Pancreas (tissue), 10 donors: ENCODE measurements around the gene ZNF831. TPM values are rescaled to one million over a fixed set of nuclear protein-coding genes. Genes with fewer than 3 reads are reported as not detected.

Source experiments
- ATAC-seq, 4 donors: fragments of 200-7000 bp; cut with Tn5 transposase; one replicate each; pipeline versions ENCODE4 v1.8.0 to v1.9.1; 2020; ENCODE audit warnings: mild to moderate bottlenecking in 4 of 4, moderate library complexity in 4 of 4
- DNase-seq, 6 donors: peaks; one replicate each; pipeline ENCODE4 v3.0.0-alpha.2; 2020
- FAIRE-seq: peaks from 2 replicates; lab custom pipeline; 2012; peaks lifted over from hg19 to GRCh38; lab: Jason Lieb, UNC
- H3K27ac ChIP-seq, 4 donors: fragments of 200-600 bp; sonication (generic); 1 replicate in 3 of 4; 2 replicates in 1 of 4; pipeline versions ENCODE4 v1.5.0 to v1.8.0; 2020
- H3K27me3 ChIP-seq, 4 donors: fragments of 200-600 bp; one replicate each; pipeline ENCODE4 v1.8.0; 2021
- H3K36me3 ChIP-seq, 3 donors: fragments of 200-600 bp; sonication (generic) in 1 of 3; one replicate each; pipeline versions ENCODE4 v1.5.0 to v1.8.0; 2020 to 2021
- H3K4me1 ChIP-seq, 3 donors: fragments of 200-600 bp; one replicate each; pipeline ENCODE4 v1.8.0; 2021
- H3K4me3 ChIP-seq, 4 donors: fragments of 200-600 bp; sonication (generic) in 2 of 4; one replicate each; pipeline versions ENCODE4 v1.5.0 to v1.8.0; 2020 to 2021
- H3K9me3 ChIP-seq, 4 donors: fragments of 200-600 bp; one replicate each; pipeline ENCODE4 v1.8.0; 2021
- WGBS, 2 donors: extraction: QIAGEN DNeasy Blood & Tissue Kit; methylation state at CpG; one replicate each; pipeline ENCODE4 v1.1.7; 2013; 5-methylcytosine and 5-hydroxymethylcytosine counted together
- intact Hi-C, 3 donors: fragments of 100-400 bp; cut with DNase I; formaldehyde crosslinking; loops; one replicate each; pipeline versions ENCODE4 v1.11.1 to v1.14.2; 2022
- polyA plus RNA-seq, 2 donors: library from polyadenylated mRNA; stranded (reverse); fragments of 200-250 nt; gene quantifications; one replicate each; pipeline ENCODE4 v1.2.3, GENCODE V29; 2013
- total RNA-seq, 6 donors: library from RNA; stranded (reverse); fragmentation: NEBNext Ultra II Directional in 4 of 6; extraction: Animal tissue kit (Norgen Biotek cat#: 25700) in 4 of 6; gene quantifications; one replicate each; pipeline versions ENCODE4 v1.2.1 to v1.2.4, GENCODE V29; 2021 to 2023
- TF ChIP-seq, protein P1 (sequence below), 4 donors: fragments of 200-600 bp; sonication (generic) in 3 of 4; IDR thresholded peaks; one replicate each; pipeline versions ENCODE4 v1.5.0 to v1.8.0; 2021; ENCODE audit warnings: antibody characterized with exemption in 4 of 4
- donor health status: healthy with polysubstance abuse.
- donor health status: DM: no; HTN: no; CAD: no; lungs with moderate emphysema.
- donor health status: DM: no; HTN: no; CAD: no.
- donor health status: control.
- donor health status: control.
- donor health status: Bipolar disorder and iron deficiency.
- donor health status: DM: yes; HTN: yes; CAD: no.
- donor health status: DM: no; HTN: no; CAD: no.
- donor health status: DM: no; HTN: no; CAD: no.
- donor health status: DM: yes; HTN: yes; CAD: no.

The ZNF831 gene
- total and polyA plus RNA-seq, 8 donors: 0.04 to 0.23 (median 0.16) TPM

DNA sequence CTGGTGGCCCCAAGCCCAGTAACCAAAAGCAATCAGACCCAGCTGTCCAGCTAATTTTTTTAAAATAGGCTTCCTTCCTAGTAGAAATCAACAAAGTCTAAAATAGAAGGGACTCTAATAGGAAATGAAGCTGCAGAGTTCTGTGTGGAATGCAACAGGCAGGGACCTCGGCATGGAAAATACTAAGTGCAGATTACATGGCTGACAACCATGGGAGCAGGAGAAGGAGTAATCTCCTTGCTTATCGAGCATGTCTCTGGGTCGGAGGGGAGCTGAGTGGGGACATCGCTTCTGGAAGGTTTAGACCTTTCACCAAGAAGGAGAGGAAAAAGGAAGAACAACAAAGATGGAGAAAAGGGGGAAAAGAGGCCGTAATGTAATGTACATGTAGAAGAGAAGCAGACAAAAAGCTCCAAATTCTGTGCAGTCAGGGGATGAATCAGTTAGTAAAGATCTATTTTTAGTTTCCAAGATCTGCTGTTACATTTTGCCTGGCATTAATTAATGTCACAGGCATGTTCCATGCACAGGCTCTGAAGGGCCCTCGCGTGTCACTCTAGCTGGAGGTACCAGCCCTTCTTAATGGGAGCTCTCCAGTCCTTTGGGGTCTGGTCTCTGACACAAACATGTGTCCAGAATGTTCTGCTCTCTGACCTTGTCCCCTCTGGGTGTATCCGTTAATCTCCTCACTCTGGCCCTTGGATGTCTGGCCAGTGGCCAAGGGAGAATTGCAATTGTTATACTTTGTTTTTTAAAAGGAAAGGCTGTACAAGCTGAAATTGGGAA lies 16.6 kb upstream of the ZNF831 start:
- H3K4me1 ChIP-seq: no peaks in the 10 kb centered on the region
- H3K27me3 ChIP-seq: no peaks in the 10 kb centered on the region
- ATAC-seq (no peak), FAIRE-seq (no peak), DNase-seq (no peak)
- intact Hi-C loops: no loop called here
- H3K36me3 ChIP-seq: no peaks in the 10 kb centered on the region
- no peak overlapping the region for H3K4me3 ChIP-seq
- H3K27ac ChIP-seq: no peak overlapping the region
- 61 to 64% methylated on average over 8 of the region's 8 CpGs for WGBS, 2 donors
- TF ChIP-seq, protein P1, sequence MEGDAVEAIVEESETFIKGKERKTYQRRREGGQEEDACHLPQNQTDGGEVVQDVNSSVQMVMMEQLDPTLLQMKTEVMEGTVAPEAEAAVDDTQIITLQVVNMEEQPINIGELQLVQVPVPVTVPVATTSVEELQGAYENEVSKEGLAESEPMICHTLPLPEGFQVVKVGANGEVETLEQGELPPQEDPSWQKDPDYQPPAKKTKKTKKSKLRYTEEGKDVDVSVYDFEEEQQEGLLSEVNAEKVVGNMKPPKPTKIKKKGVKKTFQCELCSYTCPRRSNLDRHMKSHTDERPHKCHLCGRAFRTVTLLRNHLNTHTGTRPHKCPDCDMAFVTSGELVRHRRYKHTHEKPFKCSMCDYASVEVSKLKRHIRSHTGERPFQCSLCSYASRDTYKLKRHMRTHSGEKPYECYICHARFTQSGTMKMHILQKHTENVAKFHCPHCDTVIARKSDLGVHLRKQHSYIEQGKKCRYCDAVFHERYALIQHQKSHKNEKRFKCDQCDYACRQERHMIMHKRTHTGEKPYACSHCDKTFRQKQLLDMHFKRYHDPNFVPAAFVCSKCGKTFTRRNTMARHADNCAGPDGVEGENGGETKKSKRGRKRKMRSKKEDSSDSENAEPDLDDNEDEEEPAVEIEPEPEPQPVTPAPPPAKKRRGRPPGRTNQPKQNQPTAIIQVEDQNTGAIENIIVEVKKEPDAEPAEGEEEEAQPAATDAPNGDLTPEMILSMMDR (IDR thresholded peaks at IDR 0.05): no peak
- no peaks in the 10 kb centered on the region for H3K9me3 ChIP-seq

DNA sequence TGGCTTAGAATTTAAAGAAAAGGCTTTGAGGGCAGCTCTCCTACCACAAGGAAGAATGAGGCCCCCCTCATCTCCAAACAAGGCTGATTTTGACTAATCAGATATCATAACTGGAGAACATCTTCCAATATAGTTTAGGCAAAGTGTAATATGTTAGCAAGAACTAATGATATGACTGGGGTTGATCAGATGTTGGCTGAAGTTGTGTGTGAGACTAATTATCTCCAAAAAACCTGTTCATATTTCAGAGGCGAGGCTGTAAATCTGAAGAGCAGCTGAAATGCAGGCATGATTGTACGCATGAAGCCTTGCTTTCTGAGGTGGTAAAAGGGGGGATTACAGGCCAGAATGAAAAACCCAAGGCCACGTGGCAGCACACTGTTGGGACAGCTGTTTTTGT lies 16.0 kb upstream of the ZNF831 start:
- intact Hi-C loops: no loop called here
- Histone ChIP-seq H3K27me3 (no peaks in the 10 kb centered on the region), H3K4me1 (no peaks in the 10 kb centered on the region), H3K27ac (no peak overlapping the region), H3K36me3 (no peaks in the 10 kb centered on the region), H3K4me3 (no peak overlapping the region), H3K9me3 (no peaks in the 10 kb centered on the region)
- ATAC-seq (no peak), FAIRE-seq (no peak), DNase-seq (no peak)
- TF ChIP-seq, protein P1 (IDR thresholded peaks at IDR 0.05): no peak
- WGBS, 2 donors: 71 to 84% methylated on average over 3 of the region's 3 CpGs

DNA sequence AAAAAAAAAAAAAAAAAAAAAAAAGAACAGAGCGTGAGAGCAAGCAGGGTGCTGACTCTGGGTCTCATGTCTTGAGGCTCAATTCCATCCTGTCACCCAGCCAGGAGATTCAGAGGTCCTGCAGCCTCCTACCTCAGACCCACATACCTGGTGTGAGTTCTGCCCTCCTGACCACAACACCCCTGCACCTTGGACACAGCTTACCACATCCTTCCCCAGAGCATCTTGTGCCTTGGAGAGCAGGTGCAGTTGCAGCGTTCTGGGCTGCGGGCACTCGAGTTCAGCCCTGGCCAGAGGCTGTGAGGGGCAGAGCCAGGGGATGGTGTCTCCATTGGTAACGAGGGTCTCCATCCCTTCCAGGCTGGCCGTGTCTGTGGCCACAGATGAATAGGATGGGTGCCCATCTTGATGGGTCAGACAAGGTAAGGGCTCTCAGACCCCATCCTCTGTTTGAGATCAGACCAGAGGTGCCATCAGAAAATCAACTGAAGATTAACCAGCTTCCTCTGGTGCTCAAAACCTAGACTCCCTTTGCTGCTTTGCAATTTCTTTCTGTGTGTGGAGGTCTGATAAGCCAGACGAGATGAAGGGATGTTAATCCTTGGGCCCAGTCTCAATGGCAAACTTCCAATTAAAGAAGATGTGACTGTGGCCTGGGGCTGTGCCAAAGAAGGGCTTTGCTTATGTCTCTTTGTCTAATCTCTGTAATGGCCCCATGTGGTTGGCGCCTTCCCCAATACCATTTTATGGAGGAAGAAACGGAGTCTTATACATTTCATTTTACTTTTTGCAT lies 14.7 kb upstream of the ZNF831 start:
- WGBS, 2 donors: 74 to 83% methylated on average over 9 of the region's 9 CpGs

DNA sequence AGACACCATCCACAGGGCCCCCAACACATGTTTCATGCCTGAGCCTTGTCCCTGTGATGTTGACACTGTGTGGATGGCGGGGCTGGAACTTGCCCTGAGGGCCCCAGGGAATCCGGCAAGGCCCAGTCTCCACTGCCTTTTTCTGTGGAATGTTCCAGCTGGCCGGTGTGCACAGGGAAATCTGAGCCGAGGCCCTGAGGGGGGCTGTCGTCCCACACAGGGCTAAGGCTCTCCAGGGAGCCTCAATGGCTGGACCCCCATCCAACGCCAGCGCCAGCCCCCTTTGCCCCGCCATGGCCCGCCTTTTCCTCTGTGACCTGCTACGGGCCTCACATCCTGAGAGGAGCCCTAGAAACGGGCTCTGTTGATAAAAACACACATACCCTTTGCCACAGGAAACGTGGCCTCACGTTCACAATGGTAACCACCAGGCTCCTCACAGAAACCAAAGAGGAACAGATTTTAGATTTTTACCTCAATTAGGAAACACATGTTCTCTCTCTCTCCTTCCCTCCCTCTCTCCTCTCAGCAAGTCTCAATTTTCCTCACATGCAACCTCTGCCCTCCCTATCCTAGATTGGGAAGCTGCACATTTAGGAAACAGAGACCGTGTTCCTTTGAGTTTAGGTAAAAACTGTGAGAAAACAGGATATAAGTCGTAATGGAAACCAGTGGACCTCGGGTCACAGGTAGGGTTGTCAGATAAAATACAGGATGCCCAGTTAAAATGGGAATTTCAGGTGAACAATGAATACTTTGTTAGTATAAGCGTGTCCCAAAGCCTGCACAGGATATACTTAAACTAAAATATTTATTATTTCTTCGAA lies 13.7 kb upstream of the ZNF831 start:
- no peaks in the 10 kb centered on the region for H3K27me3 ChIP-seq
- no peaks in the 10 kb centered on the region for H3K4me1 ChIP-seq
- H3K9me3 ChIP-seq: no peaks in the 10 kb centered on the region
- H3K27ac ChIP-seq: no peak overlapping the region
- 48 to 66% methylated on average over 18 of the region's 18 CpGs for whole genome bisulfite sequencing, 2 donors
- TF ChIP-seq, protein P1 (IDR thresholded peaks at IDR 0.05): no peak
- no peaks in the 10 kb centered on the region for H3K36me3 ChIP-seq
- intact Hi-C loops: no loop called here
- ATAC-seq (peak in 1 of 4 donors; percentile 18), FAIRE-seq (no peak), DNase-seq (no peak)
- H3K4me3 ChIP-seq: no peak overlapping the region

More for the DNA sequence above, 14.7 kb upstream of the ZNF831 start:
- Histone ChIP-seq H3K36me3 (no peaks in the 10 kb centered on the region), H3K27ac (no peak overlapping the region), H3K4me3 (no peak overlapping the region), H3K9me3 (no peaks in the 10 kb centered on the region), H3K27me3 (no peaks in the 10 kb centered on the region), H3K4me1 (no peaks in the 10 kb centered on the region)
- TF ChIP-seq, protein P1 (IDR thresholded peaks at IDR 0.05): no peak
- ATAC-seq (no peak), FAIRE-seq (no peak), DNase-seq (no peak)
- intact Hi-C loops: no loop called here
